ENCODE measurements around the gene MYBBP1A.

MYBBP1A gene

GRCh38 chr17:4490637-4491061 lies 64.5 kb downstream of the MYBBP1A start:
- no peak for DNase-seq (ENCODE audit: low read depth in 1 of 2, low spot score in 1 of 2)
- Histone ChIP-seq H3K27ac (replicated peaks) (no peak overlapping the region), H3K4me3 (replicated peaks; ENCODE audit: insufficient read depth, low read length) (no peak overlapping the region), H3K27me3 (ENCODE audit: insufficient read depth, poor library complexity, severe bottlenecking) (no peaks in the 10 kb centered on the region)
- TF ChIP-seq CTCF (IDR thresholded peaks at IDR 0.05; ENCODE audit: insufficient read depth, low read length) (no peak), GABPA (IDR thresholded peaks at IDR 0.05; ENCODE audit: low read depth) (no peak), REST (IDR thresholded peaks at IDR 0.05; ENCODE audit: insufficient replicate concordance, low read depth) (no peak), SPI1 (IDR thresholded peaks at IDR 0.05; ENCODE audit: borderline replicate concordance, low read depth) (no peak), POLR2AphosphoS5 (IDR thresholded peaks at IDR 0.05; ENCODE audit: low read depth) (no peak)

- no peaks in the 10 kb centered on the region for H3K27me3 ChIP-seq (ENCODE audit: insufficient read depth, poor library complexity, severe bottlenecking)
- DNase-seq (ENCODE audit: low read depth in 1 of 2, low spot score in 1 of 2) = no peak
- H3K4me3 ChIP-seq (replicated peaks; ENCODE audit: insufficient read depth, low read length) = no peak overlapping the region
- H3K27ac ChIP-seq (replicated peaks) = no peak overlapping the region
- TF ChIP-seq SPI1 (IDR thresholded peaks at IDR 0.05; ENCODE audit: borderline replicate concordance, low read depth) = no peak
- no peak for TF ChIP-seq POLR2AphosphoS5 (IDR thresholded peaks at IDR 0.05; ENCODE audit: low read depth)
- TF ChIP-seq REST (IDR thresholded peaks at IDR 0.05; ENCODE audit: insufficient replicate concordance, low read depth) = no peak
- no peak for TF ChIP-seq GABPA (IDR thresholded peaks at IDR 0.05; ENCODE audit: low read depth)
- no peak for TF ChIP-seq CTCF (IDR thresholded peaks at IDR 0.05; ENCODE audit: insufficient read depth, low read length)
Observed at GRCh38 chr17:4490109-4490591, 65.0 kb downstream of the MYBBP1A start.

- no peak overlapping the region for H3K4me3 ChIP-seq (replicated peaks; ENCODE audit: insufficient read depth, low read length)
- H3K27ac ChIP-seq (replicated peaks) = no peak overlapping the region
Observed at GRCh38 chr17:4488989-4489595, 66.1 kb downstream of the MYBBP1A start.

More at GRCh38 chr17:4488989-4489595, 66.1 kb downstream of the MYBBP1A start:
- no peak for DNase-seq (ENCODE audit: low read depth in 1 of 2, low spot score in 1 of 2)
- TF ChIP-seq CTCF (IDR thresholded peaks at IDR 0.05; ENCODE audit: insufficient read depth, low read length) = no peak
- TF ChIP-seq POLR2AphosphoS5 (IDR thresholded peaks at IDR 0.05; ENCODE audit: low read depth) = no peak; the same call in 1 of the 2 replicates
- no peak for TF ChIP-seq GABPA (IDR thresholded peaks at IDR 0.05; ENCODE audit: low read depth)
- no peak for TF ChIP-seq REST (IDR thresholded peaks at IDR 0.05; ENCODE audit: insufficient replicate concordance, low read depth)
- TF ChIP-seq SPI1 (IDR thresholded peaks at IDR 0.05; ENCODE audit: borderline replicate concordance, low read depth) = no peak
- H3K27me3 ChIP-seq (ENCODE audit: insufficient read depth, poor library complexity, severe bottlenecking) = no peaks in the 10 kb centered on the region
